Activated CD8-positive, alpha-beta memory T cell treated with anti-CD3 and anti-CD28 coated beads, Interleukin-2, amount 50 U/mL, for 4 hours (primary cell): Measurements from ENCODE around the gene ENTR1.
"Not testable (repeated sequence)": the region's sequence is repeated elsewhere in the genome, so short reads cannot be mapped to it uniquely, and the experiment has no call there.

Experiments
- DNase-seq: peaks from one replicate; pipeline ENCODE4 v3.0.0-alpha.2; 2020

The ENTR1 gene

DNA sequence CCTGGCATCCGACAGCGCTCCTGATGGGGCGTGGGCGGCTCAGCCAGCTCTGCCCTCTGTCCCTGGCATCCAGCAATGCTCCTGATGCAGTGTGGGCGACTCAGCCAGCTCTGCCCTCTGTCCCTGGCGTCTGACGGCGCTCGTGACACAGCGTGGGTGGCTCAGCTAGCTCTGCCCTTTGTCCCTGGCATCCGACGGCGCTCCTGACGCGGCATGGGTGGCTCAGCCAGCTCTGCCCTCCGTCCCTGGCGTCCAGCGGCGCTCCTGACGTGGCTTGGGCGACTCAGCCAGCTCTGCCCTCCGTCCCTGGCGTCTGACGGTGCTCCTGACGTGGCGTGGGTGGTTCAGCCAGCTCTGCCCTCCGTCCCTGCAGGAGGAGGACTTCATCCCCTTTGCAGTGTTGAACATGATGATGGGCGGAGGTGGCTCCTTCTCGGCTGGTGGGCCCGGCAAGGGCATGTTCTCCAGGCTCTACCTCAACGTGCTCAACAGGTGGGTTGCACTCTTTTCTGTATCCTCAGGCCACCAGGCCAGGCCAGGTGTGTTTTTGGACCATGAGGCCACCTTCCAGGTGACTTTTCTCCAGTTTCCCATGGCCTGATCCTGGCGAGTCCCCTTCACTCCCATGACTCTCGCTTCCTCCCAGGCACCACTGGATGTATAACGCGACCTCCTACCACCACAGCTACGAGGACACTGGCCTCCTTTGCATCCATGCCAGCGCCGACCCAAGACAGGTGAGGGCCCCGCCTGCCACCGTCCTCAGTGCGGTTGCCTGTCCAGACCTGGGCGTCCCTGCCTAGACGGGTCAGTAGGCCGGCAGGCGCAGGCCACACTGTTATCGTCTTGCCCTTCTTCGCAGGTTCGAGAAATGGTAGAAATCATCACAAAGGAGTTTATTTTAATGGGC is 8.0 kb upstream of the ENTR1 start:
- no peak for DNase-seq

DNA sequence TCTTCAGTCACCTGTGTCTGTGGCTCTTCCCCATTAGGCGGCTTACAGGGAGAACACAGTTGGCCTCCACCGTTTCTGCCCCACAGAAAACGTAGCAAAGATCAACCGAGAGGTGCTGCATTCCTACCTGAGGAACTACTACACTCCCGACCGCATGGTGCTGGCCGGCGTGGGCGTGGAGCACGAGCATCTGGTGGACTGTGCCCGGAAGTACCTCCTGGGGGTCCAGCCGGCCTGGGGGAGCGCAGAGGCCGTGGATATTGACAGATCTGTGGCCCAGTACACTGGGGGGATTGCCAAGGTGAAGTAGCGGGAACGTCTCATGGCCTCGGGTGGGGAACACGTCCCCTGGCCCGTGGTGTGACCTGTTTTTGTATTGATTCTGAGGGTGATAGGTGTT is 6.5 kb upstream of the ENTR1 start:
- DNase-seq, result no peak

DNA sequence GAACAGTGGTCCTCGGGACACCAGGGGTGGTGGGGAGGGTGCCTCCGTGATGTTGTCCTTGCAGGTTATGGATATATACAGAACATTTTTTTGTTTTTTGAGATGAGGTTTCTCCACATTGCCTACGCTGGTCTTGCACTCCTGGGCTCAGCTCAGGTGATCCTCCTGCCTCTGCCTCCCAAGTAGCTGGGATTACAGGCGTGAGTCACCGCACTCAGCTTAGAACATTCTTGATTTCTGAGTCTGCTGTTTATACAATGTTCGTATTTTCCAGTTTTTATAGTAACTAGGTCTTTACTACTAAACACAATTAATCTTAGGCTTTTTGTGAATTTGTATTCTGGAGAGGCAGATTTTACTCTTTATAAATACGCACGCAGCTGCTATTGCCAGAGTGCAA is 6.0 kb upstream of the ENTR1 start:
- no peak for DNase-seq

DNA sequence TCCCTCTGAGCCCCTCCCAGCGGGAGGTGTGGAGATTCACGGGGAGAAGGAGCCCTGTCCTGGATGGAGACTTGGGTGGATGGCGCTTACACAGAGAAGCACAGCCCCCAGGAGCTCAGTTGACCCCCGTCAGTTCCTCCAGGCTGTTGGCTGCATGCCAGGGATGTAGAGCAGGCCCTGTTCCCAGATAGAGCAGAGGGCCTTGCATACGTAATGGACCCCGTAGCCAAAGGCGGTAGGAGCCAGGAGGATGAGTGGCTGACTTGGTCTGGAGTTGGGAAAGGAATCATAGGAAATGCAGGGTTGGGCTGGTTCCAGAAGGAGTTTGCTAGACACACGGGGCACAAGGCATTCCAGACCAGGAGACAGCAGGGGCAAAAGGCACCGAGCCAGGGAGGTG is 2.5 kb upstream of the ENTR1 start:
- no peak for DNase-seq

DNA sequence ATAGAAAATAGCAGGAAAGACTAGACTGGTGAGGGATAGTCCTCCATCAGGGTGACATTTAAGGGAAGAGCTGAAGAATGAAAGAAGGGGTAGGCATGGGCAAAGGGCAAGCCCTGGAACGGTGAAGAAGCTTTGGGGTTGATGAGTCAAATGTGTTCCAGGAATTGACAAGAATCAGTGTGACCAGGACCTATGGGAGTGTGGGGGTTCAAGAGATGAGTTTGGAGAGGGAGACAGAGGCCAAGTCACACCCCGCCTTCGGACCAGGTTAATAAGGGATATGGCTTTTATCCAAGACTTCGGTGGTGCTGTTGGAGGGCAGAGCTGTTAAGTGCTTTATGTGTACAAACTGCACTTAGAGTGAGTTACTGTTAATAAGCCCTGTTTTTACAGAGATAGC is 964 bp upstream of the ENTR1 start:
- DNase-seq, result no peak

DNA sequence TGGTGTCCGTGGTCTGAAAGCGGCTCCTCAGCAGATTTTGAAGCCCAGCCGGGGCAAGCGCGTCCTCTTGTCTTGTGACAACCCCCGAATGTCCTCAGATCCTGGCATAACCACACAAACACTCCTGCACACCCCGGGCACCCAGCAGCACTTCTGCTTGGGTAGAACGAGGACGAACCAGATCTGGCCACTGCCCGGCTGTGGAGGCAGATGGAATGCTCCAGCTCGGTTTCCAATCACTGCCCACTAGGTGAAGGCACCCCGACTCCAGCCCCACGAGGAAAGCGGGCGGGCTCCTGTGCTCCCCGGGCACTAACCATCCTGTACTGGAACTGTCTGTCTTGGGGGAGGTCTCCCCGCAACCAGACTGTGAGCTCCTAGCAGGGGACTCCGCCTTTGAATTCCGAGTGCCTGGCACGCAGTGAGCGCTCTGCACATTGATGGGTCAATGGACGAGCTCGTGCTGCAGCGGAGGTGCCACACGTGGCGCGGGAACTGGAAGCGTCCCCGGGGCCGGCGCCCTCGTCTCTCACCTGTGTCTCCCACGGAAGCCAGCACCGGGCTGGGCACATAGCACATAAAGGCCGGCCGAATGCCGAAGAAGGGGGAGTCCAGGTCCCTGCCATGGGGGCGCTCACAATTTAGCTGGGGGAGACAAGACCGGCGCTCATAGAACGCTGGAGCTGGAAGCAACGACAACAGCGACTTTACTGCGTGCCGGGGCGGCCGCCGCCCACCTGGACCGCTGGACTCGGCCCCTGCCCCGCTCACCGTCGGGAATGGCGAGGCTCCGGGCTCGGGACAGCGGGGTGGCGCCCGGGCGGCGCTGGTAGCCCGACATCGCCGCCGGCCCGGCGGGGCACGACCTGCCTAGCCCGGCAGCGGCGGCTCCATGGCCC is 608 bp downstream of the ENTR1 start:
- peak; percentile 47 for DNase-seq

DNA sequence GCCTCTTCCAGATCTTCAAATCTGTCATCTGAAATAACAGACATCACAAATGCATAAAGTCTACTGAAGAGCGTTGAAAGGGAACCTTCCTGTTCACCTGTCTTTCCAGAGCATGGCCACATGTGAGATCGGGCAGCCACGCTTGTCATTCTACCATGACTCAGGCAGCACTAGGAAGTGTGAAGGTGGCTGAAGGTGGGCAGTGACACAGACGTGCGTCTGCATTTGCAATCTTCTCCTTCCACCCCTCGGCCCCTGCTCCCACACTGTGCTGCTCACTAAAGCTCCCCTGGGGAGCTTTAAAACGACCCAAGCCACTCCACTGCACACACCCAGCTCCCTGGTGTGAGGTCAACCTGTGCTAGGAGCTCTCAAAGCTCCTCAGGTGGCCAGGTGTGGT is 2.5 kb downstream of the ENTR1 start:
- DNase-seq, result no peak

DNA sequence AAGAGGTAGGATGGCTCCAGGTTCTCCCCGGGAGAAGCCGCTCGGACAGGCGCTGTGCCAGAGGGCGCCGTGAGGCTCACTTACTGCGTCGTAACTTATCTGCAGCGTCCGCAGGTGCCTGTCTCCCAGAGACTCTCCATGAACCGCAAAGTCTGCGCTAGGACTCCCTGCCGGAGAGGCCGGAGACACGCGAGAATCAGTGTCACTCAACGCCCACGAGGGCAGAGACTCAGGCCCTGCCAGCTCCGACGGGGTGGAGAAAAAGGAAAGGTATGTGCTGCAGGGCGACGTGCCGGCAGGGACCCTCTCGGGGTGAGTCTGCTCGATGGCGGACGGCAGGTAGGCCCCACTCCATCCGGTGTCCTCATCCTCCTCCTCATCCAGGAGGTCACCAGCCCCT is 3.4 kb downstream of the ENTR1 start:
- not testable (repeated sequence) for DNase-seq

DNA sequence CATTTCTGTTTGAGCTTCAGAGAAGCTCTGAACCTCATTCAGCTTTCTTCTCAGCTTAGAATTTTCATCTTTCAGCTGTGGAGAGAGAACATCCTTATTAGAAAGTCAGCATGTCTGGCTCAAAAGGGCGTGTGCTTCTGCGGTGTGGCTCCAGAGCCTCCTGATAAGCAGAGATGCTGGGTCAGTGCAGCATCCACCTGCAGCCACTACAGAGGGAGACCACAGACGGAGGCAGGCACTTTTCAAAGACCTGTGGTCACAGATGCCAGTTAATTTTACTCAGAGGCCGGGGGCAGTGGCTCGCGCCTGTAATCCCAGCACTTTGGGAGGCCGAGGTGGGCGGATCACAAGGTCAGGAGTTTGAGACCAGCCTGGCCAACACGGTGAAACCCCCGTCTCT is 4.5 kb downstream of the ENTR1 start:
- DNase-seq, result not testable (repeated sequence)

DNA sequence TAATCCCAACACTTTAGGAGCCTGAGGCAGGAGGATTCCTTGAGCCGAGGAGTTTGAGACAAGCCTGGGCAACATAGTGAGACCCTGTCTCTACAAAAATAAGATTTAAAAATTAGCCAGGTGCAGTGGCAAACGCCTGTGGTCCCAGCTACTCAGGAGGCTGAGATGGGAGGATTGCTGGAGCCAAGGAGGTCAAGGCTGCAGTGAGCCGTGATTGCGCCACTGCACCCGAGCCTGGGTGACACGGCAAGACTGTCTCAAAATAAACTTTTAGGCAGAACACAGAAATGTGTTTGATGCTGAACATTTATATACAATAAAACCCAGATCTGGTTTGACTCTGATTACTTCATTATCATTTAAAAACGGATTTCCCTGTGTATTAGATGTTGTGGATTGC is 4.9 kb downstream of the ENTR1 start:
- DNase-seq, result no peak

DNA sequence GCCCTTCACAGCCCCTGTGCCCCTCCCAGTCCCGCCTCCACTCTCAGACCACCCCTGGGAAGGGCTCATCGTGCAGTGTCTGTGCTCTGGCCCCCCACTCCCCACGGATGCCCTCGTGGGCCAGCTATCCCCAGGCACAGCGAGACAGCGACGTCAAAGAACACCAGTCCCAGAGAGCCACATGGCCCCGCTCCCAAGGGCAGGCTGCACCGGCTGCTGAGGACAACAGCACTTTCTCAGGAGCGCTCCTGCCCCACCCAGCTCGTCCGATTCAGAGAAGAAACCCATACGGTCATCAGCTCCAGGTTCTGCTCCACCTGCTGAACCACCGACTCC is 5.6 kb downstream of the ENTR1 start:
- DNase-seq, result no peak

DNA sequence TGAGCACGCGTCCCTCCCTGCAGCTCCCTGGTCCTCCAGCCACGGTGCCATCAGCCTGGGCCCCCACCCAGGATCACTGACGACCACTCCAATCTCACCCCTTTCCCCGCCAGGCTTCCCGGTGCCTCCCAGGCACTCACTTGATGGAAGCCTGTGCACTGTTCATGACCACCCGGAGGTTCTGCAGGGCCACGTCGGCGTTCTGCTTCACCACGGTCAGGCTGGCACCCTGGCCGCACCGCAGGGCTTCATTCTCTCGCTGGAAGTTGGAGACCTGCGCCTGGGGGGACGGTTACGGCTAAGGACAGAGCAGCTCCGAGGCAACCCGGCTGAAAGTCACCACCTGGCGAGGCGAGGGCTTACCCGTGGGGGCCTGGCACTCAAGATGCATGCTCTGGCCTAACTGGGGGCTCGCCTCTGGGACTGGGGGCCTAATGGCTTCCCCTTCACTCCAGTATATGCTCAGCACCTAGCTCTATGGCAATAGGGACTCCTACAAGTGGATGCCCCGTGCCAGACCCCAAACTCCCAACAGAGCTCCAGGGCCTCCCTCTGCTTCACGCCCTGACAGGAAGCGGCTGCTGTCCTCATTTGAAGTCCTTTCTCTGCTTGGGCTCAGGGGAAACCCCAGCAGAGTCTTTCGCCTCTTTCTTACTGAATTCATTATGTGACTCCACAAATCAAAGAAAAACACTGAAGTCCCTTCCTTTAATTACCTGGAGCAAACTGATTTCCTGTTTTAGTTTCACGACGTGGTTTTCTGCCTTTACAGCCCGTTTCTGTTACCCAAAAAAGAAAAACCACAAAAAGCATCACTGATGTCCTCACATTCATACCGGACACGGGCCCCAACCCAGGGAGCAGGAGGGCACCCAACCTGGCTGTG is 6.3 kb downstream of the ENTR1 start:
- no peak for DNase-seq

DNA sequence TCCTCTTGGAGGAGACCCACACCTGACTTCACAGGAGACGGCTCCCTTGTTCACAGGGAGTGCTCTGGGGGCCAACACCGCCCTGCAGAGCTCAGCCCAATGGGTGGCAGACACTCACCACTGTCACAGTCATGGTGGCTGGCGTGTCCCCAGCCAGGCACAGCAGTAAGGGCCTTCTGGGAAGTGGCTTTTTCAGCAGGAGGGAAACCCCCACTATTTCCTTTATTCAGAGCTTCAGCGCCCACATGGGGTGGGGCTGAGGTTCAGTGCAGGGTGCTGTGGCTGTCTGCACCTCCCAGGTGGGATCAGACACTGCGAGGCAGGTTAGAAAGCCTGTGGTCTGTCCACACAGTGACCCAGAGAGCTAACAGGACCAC is 6.9 kb downstream of the ENTR1 start:
- DNase-seq, result peak; percentile 75

DNA sequence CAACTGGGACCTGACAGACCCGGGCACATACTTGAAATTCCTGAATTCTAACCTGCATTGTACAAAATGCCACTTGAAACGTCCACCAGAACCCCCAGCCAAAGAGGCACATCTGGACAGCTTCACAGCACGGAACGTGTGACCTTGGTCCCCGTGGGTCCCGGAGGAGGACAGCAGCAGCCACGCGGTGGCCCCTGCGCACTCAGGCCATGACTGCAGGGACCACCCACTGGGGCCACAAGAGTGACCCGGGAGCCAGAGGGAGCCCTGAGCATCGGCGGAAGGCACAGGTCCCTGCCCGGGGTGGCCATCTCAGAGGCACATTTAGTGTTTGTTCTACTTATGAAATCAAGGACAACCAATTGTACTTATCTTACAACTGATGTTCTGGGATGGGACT is 8.3 kb downstream of the ENTR1 start:
- DNase-seq, result no peak

DNA sequence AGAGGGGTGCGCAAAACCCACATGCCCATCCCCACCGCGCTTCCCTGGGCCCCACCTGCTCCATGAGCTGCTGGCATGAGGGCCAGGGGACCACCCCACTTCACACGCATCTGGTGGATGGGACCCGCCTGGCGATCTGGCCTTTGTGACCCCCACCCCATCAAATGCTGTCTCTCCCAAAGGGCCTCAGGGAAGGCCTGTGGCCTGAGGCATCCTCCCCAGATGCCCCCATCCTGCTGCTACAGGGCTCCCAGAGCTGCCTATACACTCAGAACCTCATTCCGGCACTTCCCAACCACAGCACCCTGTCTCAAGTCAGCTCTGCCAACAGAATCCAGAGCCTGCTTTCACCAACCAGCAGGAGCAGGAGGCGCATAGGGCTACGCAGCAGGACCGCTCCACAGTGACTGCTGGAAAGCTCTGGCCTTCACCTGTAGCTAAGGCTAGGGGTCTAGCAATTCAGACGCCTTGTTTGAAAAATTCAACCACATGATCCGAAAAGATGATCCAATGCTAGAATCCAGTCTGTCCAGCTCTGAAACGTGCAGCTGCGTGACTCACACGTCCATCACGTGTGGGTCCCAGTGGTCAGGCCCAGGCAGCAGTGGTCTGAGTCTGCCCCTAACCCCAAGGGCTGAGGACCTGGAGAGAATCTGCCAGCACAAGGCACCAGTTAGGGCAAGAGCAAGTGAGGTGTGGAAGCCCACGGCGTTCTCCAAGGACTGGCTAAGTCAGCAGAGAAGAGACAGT is 9.1 kb downstream of the ENTR1 start:
- DNase-seq, result no peak

DNA sequence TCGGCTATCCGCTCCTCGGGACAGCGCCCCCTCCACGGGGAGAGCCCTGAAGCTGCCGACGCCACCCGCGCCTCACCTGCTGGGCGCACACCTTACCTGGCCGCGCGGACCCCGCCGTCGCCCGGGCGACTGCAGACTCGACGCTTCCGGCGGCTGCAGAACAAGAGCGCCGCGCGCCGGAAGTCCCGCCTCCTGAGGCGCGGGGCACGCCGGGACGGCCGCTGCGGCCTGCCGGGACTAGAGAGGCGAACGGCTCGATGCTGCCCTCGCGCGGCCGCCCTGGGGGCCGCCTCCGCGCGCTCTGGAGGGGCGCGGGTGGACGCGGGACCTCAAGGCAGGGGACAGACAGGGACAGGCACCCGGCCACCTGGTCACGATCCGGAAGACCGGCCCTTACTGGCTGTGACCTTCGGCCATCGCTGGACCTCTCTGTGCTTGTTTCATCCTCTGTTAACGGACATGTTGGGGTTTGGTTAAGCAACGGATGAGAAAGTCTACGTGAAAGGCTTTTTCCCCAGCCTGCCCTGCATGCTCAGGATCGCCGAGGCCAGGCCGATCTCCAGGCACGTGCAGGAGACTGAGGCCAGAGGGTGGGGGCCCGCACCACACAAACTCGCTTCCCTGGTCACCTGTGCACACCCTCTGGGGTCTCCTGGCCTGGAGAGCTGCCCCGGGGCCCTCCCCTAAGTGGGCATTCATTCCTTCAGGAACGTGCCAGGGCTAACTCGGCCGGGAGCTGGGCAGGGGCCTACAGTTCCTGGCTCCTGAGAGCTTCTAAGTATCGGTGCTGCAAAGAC is 10.2 kb downstream of the ENTR1 start, which contains the start of gene SNAPC4:
TSS of gene SNAPC4 (minus strand) at position 133 of the 797 bp plus-strand sequence. CDS start 1,742 bp downstream, outside the sequence.
- DNase-seq, result peak; percentile 88

DNA sequence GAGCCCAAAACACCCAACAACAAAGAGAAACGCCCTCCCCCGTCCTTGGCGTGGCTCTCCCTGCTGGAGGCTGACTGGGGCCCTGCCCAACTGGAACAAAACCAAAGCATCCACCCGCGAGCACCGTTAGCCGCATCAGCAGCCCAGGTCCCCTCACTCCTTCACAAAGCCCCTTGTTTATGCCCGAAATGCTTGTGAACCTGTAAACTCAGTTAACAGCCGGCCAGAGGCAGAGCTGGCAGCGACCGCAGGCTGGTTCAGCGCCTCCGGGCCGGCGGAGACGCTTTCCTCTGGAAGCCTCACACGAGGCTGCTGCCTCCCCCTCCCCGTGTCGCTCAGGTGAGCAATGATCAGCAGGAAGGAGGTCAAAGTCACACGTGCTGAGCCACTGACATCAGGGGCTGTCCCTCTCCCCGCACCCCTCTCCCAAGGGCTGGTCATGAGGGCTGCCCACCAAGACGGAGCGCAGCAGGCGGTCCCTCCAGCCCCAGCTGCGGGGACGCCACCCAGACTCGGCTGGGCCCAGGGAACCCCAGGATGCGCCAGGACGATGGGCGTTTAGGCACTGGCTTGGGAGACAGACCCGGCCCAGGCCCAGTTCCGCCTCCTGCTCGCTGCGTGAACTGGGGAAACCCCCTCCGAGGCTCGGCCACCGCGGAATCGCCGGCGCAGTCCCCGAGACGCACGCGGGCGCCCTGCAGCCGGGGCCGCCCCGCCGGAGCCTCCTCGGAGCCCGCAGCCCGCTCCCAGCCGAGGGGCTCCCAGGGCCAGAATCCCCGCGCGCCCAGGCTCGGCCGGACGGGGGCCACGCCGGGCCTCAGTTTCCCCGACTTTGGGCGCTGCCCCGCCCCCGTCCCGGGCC is 11.0 kb downstream of the ENTR1 start:
- peak; percentile 41 for DNase-seq

DNA sequence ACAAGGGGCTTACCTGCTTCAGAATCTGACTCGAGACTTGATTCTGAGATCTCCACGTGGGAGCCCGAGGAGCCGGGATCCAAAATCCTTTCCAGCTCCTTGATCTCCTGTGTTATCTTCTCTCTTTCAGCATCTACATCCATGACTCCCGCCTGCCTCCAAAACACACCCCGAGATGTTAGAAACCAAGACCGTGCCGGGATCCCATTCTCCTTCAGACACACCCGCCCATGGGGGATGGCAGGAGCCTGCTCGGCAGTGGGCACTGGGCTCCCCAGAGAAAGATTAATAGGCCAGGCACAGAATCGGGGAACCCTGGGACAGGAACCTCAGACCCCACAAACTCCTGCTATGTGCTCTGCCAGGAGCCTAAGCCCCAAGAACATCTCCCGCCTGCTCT is 12.1 kb downstream of the ENTR1 start:
- no peak for DNase-seq

DNA sequence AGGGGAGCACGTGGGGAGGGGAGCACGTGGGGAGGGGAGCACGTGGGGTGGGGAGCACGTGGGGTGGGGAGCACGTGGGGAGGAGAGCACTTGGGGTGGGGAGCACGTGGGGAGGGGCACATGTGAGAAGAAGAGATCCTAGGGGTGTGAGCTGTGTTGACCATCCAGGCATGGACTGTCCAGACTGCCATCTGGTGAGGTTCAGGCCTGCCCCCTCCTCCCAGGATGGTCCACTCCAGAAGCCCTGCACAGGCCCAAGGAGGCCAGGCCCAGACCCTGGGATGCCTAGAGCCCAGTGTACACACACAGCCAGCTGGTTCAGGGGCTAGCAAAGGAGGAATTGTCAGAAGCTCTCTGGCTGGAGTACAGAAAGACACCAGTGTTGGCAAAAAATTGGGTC is 12.8 kb downstream of the ENTR1 start:
- no peak for DNase-seq

DNA sequence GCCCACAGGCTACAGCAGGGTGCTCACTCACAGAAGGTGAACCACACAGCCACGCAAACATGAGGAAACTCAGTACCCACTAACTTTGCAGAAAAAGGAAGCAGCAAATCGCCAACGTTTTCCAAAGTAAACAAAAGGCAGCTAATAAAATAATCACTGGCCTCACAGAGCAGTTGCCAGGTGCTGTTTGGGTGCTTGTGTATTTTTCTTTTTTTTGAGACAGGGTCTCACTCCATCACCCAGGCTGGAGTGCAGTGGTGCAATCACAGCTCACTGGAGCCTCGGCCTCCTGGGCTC is 14.2 kb downstream of the ENTR1 start:
- DNase-seq, result no peak
